ENCODE results near the gene TREH.

GRCh38 chr11:118684187-118684586 is 4.7 kb upstream of the TREH start:
- TF ChIP-seq CTCF (IDR thresholded peaks at IDR 0.05) (no peak), POLR2A (IDR thresholded peaks at IDR 0.05) (no peak), POLR2AphosphoS5 (IDR thresholded peaks at IDR 0.05) (no peak), EP300 (IDR thresholded peaks at IDR 0.05) (no peak)

All from stomach (tissue), 4 donors.